Measurements from ENCODE around the gene NCKAP1. TPM values are rescaled to one million over a fixed set of nuclear protein-coding genes. Genes with fewer than 3 reads are reported as not detected.

Gene NCKAP1
- total and polyA plus RNA-seq, 10 of the 15 experiments (the other 5 are each of a cell fraction or from before 2014, with no cell fraction given): 0.11 to 1.5 (median 0.52) TPM

- TF ChIP-seq E2F8 (IDR thresholded peaks at IDR 0.05; ENCODE audit: low read depth, partially characterized antibody) (no peak), IRF4 (IDR thresholded peaks at IDR 0.05; ENCODE audit: low read depth, low read length) (no peak), BMI1 (IDR thresholded peaks at IDR 0.05; ENCODE audit: borderline replicate concordance) (no peak), CEBPZ (IDR thresholded peaks at IDR 0.05; ENCODE audit: low read depth, low read length) (no peak), ZNF24 (IDR thresholded peaks at IDR 0.05) (no peak), FOXM1 (IDR thresholded peaks at IDR 0.05; ENCODE audit: low read depth, low read length) (no peak), MTA3 (IDR thresholded peaks at IDR 0.05; ENCODE audit: borderline replicate concordance, low read length) (no peak), RELB (IDR thresholded peaks at IDR 0.05; ENCODE audit: low read depth) (no peak), DPF2 (IDR thresholded peaks at IDR 0.05) (no peak), NKRF (conservative IDR thresholded peaks at IDR 0.05) (no peak)
Observed at GRCh38 chr2:183025993-183026392, 12.3 kb downstream of the NCKAP1 start (continued).
